K562 (cell line): Measurements from ENCODE around the gene MGST3. TPM values are rescaled to one million over a fixed set of nuclear protein-coding genes. Genes with fewer than 3 reads are reported as not detected.
A peak's percentile ranks its signal among the peaks of the same experiment; 100 is the strongest.

Experiments used
- BRCA1 ChIP-seq, 2 experiments: fragments of 450-650 bp in 1 of 2; sonication (generic) in 1 of 2; formaldehyde crosslinking in 1 of 2; IDR thresholded peaks; 2 replicates each; pipeline versions ENCODE4 v1.5.0 to v1.6.1; 2017 to 2020; ENCODE audit warnings: mild to moderate bottlenecking in 1 of 2, missing genetic modification reagents in 1 of 2
- EGR1 ChIP-seq: fragments of 450-650 bp; conservative IDR thresholded peaks from 2 replicates; pipeline ENCODE4 v1.6.1; 2017; ENCODE audit warnings: mild to moderate bottlenecking
- MEIS2 ChIP-seq: fragments of 450-650 bp; IDR thresholded peaks from 2 replicates; pipeline ENCODE4 v1.6.1; 2014; ENCODE audit warnings: mild to moderate bottlenecking; ENCODE audit not compliant: partially characterized antibody
- MTA1 ChIP-seq: fragments of 450-650 bp; IDR thresholded peaks from 2 replicates; pipeline ENCODE4 v1.6.1; 2017; ENCODE audit warnings: borderline replicate concordance
- NFRKB ChIP-seq: fragments of 450-650 bp; IDR thresholded peaks from 2 replicates; pipeline ENCODE4 v1.6.1; 2016; ENCODE audit warnings: low read depth
- RAD51 ChIP-seq: fragments of 450-650 bp; IDR thresholded peaks from 2 replicates; pipeline ENCODE4 v1.7.1; 2016; ENCODE audit warnings: low read depth, mild to moderate bottlenecking, borderline replicate concordance
- RBM14 ChIP-seq: fragments of 200-400 bp; formaldehyde crosslinking; IDR thresholded peaks from 2 replicates; pipeline ENCODE4 v1.6.1; 2018; ENCODE audit warnings: low read depth, mild to moderate bottlenecking, low read length, moderate library complexity, borderline replicate concordance; ENCODE audit not compliant: insufficient read depth
- RBM39 ChIP-seq: fragments of 200-400 bp; formaldehyde crosslinking; optimal IDR thresholded peaks from 2 replicates; pipeline ENCODE3; 2018; ENCODE audit warnings: low read depth, low read length
- TAF7 ChIP-seq: fragments of 450-650 bp; IDR thresholded peaks from 2 replicates; pipeline ENCODE4 v1.6.1; 2016; ENCODE audit warnings: missing genetic modification characterization, missing compliant biosample characterization
- THRAP3 ChIP-seq: fragments of 450-650 bp; IDR thresholded peaks from 2 replicates; pipeline ENCODE4 v1.6.1; 2016; ENCODE audit warnings: mild to moderate bottlenecking, inconsistent platforms, borderline replicate concordance
- ZNF24 ChIP-seq: fragments of 450-650 bp; IDR thresholded peaks from 2 replicates; pipeline ENCODE4 v1.6.1; 2016
- polyA plus RNA-seq, 8 experiments: library from polyadenylated mRNA; depleted of rRNA in 4 of 8; stranded (reverse) in 5 of 8; unstranded in 3 of 8; fragments of >200 nt; fragmentation: Nextera tagmentation in 2 of 8; fragmentation: Illumina TruSeq in 1 of 8; extraction: Ambion mirVana in 2 of 8; extraction: Trizol in 1 of 8; gene quantifications; 2 replicates each; pipeline versions ENCODE4 v1.2.1 to v1.2.3, GENCODE V29; 2011 to 2014; ENCODE audit warnings: inconsistent platforms in 1 of 8, missing spikeins in 1 of 8
- total RNA-seq, 7 experiments: library from RNA; depleted of rRNA in 6 of 7; stranded (reverse); fragments of >200 nt in 6 of 7; fragmentation: Illumina TruSeq in 2 of 7; extraction: Trizol in 2 of 7; gene quantifications; 2 replicates each; pipeline versions ENCODE4 v1.2.1 to v1.2.3, GENCODE V29; 2011 to 2021; ENCODE audit warnings: low replicate concordance in 1 of 7
- TF ChIP-seq, protein P1 (sequence below): fragments of 250-450 bp; sonication (Bioruptor Pico); IDR thresholded peaks from 2 replicates; pipeline ENCODE4 v1.8.0; 2022; ENCODE audit warnings: moderate library complexity, mild to moderate bottlenecking, inconsistent platforms
- TF ChIP-seq, protein P2 (sequence below): fragments of 450-650 bp; IDR thresholded peaks from 2 replicates; pipeline ENCODE4 v1.6.1; 2016; ENCODE audit warnings: borderline replicate concordance
- TF ChIP-seq, protein P3 (sequence below): fragments of 450-650 bp; IDR thresholded peaks from 2 replicates; pipeline ENCODE4 v1.6.1; 2016; ENCODE audit warnings: low read depth, mild to moderate bottlenecking, moderate library complexity
- TF ChIP-seq, protein P4 (sequence below): fragments of 200-400 bp; formaldehyde crosslinking; IDR thresholded peaks from 2 replicates; pipeline ENCODE4 v1.6.1; 2017; ENCODE audit warnings: mild to moderate bottlenecking, low read depth, low read length, moderate library complexity
- TF ChIP-seq, protein P5 (sequence below), 2 experiments: fragments of 150-350 bp in 1 of 2; IDR thresholded peaks; 2 replicates each; pipeline ENCODE4 v1.6.1; 2012 to 2016; ENCODE audit warnings: low read depth in 2 of 2, low read length in 2 of 2, mild to moderate bottlenecking in 1 of 2, moderate library complexity in 1 of 2

MGST3 gene
- total and polyA plus RNA-seq, 9 of the 15 experiments (the other 6 are each of a cell fraction or from before 2014, with no cell fraction given) = 70.7 to 287 (median 105) TPM

DNA sequence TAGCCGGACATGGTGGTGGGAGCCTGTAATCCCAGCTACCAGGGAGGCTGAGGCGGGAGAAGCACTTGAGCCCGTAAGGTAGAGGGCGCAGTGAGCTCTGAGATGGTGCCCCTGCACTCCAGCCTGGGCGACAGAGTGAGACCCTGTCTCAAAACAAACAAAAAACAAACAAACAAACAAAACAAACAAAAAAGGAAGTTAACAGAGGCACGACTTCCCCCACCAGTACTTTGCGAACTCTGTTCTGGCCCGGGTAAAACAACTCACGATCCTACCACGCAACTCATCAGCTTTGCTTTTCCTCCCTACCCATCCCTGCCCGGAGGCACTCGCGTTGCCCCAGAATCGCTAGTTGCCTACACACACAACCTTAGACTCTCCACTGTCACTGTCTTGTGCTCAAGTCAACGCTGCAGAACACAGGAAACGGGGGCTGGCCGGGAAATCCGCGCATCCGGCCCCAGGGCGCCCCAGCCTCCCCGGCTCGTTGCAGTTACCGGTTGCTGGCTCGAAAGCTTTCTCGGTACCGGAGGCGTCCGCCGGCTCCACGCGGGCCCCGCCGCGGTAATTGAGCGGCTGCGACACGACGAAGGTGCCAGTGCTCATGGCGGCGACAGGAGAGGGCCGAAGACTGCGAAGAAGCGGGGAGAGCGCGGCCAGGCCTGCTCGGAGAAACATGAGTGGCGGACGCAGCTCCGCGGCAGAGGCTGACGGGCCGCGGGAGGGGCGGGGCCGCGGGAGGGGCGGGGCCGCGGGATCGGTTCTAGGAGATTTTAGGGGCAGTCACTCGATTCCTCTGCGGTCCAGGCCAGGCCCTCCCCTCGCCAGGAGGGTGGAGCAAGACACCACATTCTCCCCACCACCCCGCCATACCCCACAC lies 67.1 kb downstream of the MGST3 start, which contains the start of gene ALDH9A1 (continued):
- TF ChIP-seq, protein P1, sequence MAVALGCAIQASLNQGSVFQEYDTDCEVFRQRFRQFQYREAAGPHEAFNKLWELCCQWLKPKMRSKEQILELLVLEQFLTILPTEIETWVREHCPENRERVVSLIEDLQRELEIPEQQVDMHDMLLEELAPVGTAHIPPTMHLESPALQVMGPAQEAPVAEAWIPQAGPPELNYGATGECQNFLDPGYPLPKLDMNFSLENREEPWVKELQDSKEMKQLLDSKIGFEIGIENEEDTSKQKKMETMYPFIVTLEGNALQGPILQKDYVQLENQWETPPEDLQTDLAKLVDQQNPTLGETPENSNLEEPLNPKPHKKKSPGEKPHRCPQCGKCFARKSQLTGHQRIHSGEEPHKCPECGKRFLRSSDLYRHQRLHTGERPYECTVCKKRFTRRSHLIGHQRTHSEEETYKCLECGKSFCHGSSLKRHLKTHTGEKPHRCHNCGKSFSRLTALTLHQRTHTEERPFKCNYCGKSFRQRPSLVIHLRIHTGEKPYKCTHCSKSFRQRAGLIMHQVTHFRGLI (CRISPR knock-in tag) = no peak
- TF ChIP-seq TAF7 (tag) (no peak; the same call in 1 of the 2 replicates), THRAP3 (no peak; the same call in 1 of the 2 replicates), RBM14 (0 out of 2 replicates have a peak, but pooled peaks have one; percentile 90), ZNF24 (peak; percentile 46; the same call in 1 of the 2 replicates), BRCA1 (IDR thresholded peaks at IDR 0.05) (no peak), BRCA1 (CRISPR knock-in tag; IDR thresholded peaks at IDR 0.05) (0 out of 2 replicates have a peak, but pooled peaks have one; percentile 87), RBM39 (no peak), MTA1 (peak; percentile 53; the same call in 1 of the 2 replicates), NFRKB (0 out of 2 replicates have a peak, but pooled peaks have one; percentile 58), MEIS2 (no peak), RAD51 (no peak), EGR1 (no peak)
- TF ChIP-seq, protein P2, sequence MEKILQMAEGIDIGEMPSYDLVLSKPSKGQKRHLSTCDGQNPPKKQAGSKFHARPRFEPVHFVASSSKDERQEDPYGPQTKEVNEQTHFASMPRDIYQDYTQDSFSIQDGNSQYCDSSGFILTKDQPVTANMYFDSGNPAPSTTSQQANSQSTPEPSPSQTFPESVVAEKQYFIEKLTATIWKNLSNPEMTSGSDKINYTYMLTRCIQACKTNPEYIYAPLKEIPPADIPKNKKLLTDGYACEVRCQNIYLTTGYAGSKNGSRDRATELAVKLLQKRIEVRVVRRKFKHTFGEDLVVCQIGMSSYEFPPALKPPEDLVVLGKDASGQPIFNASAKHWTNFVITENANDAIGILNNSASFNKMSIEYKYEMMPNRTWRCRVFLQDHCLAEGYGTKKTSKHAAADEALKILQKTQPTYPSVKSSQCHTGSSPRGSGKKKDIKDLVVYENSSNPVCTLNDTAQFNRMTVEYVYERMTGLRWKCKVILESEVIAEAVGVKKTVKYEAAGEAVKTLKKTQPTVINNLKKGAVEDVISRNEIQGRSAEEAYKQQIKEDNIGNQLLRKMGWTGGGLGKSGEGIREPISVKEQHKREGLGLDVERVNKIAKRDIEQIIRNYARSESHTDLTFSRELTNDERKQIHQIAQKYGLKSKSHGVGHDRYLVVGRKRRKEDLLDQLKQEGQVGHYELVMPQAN = peak; percentile 84
- TF ChIP-seq, protein P3, sequence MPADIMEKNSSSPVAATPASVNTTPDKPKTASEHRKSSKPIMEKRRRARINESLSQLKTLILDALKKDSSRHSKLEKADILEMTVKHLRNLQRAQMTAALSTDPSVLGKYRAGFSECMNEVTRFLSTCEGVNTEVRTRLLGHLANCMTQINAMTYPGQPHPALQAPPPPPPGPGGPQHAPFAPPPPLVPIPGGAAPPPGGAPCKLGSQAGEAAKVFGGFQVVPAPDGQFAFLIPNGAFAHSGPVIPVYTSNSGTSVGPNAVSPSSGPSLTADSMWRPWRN = no peak
- TF ChIP-seq, protein P4, sequence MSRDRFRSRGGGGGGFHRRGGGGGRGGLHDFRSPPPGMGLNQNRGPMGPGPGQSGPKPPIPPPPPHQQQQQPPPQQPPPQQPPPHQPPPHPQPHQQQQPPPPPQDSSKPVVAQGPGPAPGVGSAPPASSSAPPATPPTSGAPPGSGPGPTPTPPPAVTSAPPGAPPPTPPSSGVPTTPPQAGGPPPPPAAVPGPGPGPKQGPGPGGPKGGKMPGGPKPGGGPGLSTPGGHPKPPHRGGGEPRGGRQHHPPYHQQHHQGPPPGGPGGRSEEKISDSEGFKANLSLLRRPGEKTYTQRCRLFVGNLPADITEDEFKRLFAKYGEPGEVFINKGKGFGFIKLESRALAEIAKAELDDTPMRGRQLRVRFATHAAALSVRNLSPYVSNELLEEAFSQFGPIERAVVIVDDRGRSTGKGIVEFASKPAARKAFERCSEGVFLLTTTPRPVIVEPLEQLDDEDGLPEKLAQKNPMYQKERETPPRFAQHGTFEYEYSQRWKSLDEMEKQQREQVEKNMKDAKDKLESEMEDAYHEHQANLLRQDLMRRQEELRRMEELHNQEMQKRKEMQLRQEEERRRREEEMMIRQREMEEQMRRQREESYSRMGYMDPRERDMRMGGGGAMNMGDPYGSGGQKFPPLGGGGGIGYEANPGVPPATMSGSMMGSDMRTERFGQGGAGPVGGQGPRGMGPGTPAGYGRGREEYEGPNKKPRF = no peak
- TF ChIP-seq, protein P5, sequence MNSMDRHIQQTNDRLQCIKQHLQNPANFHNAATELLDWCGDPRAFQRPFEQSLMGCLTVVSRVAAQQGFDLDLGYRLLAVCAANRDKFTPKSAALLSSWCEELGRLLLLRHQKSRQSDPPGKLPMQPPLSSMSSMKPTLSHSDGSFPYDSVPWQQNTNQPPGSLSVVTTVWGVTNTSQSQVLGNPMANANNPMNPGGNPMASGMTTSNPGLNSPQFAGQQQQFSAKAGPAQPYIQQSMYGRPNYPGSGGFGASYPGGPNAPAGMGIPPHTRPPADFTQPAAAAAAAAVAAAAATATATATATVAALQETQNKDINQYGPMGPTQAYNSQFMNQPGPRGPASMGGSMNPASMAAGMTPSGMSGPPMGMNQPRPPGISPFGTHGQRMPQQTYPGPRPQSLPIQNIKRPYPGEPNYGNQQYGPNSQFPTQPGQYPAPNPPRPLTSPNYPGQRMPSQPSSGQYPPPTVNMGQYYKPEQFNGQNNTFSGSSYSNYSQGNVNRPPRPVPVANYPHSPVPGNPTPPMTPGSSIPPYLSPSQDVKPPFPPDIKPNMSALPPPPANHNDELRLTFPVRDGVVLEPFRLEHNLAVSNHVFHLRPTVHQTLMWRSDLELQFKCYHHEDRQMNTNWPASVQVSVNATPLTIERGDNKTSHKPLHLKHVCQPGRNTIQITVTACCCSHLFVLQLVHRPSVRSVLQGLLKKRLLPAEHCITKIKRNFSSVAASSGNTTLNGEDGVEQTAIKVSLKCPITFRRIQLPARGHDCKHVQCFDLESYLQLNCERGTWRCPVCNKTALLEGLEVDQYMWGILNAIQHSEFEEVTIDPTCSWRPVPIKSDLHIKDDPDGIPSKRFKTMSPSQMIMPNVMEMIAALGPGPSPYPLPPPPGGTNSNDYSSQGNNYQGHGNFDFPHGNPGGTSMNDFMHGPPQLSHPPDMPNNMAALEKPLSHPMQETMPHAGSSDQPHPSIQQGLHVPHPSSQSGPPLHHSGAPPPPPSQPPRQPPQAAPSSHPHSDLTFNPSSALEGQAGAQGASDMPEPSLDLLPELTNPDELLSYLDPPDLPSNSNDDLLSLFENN (IDR thresholded peaks at IDR 0.05; ENCODE audit: low read depth in 2 of 2, low read length in 2 of 2) = no peak
